HAP-1 (cell line): ENCODE measurements around the gene RUNX1.

Experiments
- DNase-seq, 2 experiments: peaks; one replicate each; pipeline ENCODE4 v3.0.0-alpha.2; 2016 to 2020; ENCODE audit warnings: low spot score in 2 of 2
- H3K27me3 ChIP-seq: fragments of 250-450 bp; sonication (Bioruptor Pico); 2 replicates; pipeline ENCODE4 v1.5.1; 2020; ENCODE audit warnings: low read depth, mild to moderate bottlenecking, moderate library complexity
- H3K36me3 ChIP-seq: fragments of 250-450 bp; sonication (Bioruptor Pico); replicated peaks from 2 replicates; pipeline ENCODE4 v1.5.1; 2020; ENCODE audit warnings: mild to moderate bottlenecking
- H3K4me1 ChIP-seq: fragments of 250-450 bp; sonication (Bioruptor Pico); 2 replicates; pipeline ENCODE4 v1.5.1; 2020; ENCODE audit warnings: mild to moderate bottlenecking
- H3K4me3 ChIP-seq: fragments of 250-450 bp; sonication (Bioruptor Pico); 2 replicates; pipeline ENCODE4 v1.5.1; 2020; ENCODE audit warnings: mild to moderate bottlenecking, moderate library complexity
- H3K9me3 ChIP-seq: fragments of 250-450 bp; sonication (Bioruptor Pico); 2 replicates; pipeline ENCODE4 v1.5.1; 2020; ENCODE audit warnings: mild to moderate bottlenecking, moderate library complexity
- in situ Hi-C: fragments of 300-500 bp; cut with MboI; formaldehyde crosslinking; loops from 3 replicates; pipeline ENCODE4 v1.14.3; 2020; ENCODE audit warnings: low sequenced_read_pairs, inconsistent platforms, mixed read lengths

Gene RUNX1

DNA sequence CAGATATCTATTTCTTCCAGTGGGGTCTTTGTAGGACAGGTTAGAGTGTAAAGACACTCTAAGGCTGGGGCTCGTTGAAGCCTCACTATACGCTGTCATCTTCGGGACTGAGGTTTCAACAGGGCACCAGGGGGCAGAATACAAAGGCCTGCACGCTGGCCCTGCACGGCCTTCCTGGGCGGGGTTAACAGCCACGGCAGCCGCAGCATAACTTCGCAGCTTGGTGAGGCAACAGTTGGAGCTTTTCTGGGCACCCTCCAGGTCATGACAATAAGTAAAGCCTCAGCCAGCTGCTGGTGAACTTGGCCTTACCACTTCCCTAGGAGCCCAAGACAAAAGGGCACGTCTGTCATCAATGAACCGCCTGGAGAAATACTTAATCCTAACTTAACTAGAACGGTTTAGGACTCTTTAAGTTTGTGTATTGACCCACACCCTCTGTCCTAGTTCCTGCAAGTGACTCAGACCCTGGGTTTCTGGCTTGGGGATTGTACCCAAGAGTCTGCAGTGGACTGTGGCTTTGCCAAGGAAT, 2.3 kb upstream of the RUNX1 start:
- Histone ChIP-seq H3K9me3 (no peaks in the 10 kb centered on the region), H3K4me3 (no peak overlapping the region), H3K36me3 (no peaks in the 10 kb centered on the region), H3K27me3 (peaks cover 16% of the 10 kb centered on the region), H3K4me1 (no peaks in the 10 kb centered on the region)
- peak; percentile 39 to 75 for DNase-seq
- in situ Hi-C loops: no loop called here

DNA sequence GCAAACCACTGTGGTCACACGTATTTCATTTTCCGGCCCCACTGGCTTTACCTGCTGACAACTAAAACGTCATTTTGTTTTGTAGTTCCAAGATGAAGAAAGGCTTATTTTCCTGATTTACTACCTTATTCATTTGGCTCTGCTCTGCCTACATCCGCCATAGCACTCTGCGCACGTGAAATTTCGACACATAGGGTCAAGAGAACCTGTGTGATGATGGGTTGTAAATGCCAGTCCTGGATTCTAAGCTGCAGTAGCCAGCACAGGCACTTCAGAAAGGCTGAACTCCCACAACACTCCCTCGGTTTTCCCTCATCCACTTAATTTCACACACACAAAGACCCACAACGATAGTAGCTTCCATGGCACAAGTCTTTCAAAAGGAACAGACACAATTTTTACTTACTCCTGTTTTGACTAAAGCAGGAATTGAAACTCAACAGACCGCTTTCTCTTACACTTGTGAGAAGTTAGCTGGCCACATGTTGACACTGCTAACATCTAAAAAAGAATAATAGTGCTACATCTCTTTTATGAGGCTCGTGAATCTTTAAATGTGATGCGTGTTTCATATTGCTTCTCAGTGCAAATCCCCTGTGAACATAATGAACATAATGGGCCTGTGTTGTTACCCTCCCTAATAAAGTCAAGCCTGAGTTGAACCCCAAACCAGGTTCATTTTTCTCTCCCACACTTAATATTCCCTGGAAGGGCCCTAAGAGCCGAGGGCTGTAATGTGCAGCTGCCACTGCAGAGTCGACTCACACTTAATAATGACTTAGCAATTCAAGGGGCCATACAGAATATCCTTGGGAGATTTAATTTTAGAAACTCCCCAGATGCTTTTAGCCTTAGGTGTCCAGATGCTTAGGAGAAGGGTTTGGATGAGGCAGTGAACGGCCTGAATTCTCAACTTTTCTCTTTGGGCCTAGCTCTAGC, 1.5 kb upstream of the RUNX1 start:
- DNase-seq: no peak
- no peaks in the 10 kb centered on the region for H3K9me3 ChIP-seq
- in situ Hi-C loops: no loop called here
- no peaks in the 10 kb centered on the region for H3K4me1 ChIP-seq
- H3K36me3 ChIP-seq: no peaks in the 10 kb centered on the region
- no peak overlapping the region for H3K4me3 ChIP-seq
- peaks cover 18% of the 10 kb centered on the region for H3K27me3 ChIP-seq

DNA sequence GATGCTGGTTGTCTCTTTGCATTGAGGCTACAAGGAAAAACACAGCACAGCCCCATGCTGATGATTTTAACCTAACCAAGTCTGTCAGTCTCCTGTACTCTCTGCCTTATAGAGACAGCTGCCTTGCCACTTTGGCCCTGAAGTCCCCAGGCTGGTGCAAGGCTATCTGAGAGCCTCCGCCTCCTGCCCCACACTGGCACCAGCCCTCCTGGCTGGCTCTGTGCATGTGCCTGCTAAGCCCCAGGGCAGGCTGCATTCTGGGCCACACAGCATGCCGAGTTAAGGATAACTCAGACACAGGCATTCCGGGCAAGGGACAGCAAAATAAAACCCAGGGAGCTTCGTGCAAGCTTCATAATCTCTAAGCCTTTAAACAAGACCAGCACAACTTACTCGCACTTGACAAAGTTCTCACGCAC, 910 bp downstream of the RUNX1 start:
- H3K4me3 ChIP-seq: no peak overlapping the region
- in situ Hi-C loops: no loop called here
- DNase-seq: no peak
- H3K36me3 ChIP-seq: no peaks in the 10 kb centered on the region
- peaks cover 18% of the 10 kb centered on the region for H3K27me3 ChIP-seq
- no peaks in the 10 kb centered on the region for H3K4me1 ChIP-seq
- no peaks in the 10 kb centered on the region for H3K9me3 ChIP-seq

DNA sequence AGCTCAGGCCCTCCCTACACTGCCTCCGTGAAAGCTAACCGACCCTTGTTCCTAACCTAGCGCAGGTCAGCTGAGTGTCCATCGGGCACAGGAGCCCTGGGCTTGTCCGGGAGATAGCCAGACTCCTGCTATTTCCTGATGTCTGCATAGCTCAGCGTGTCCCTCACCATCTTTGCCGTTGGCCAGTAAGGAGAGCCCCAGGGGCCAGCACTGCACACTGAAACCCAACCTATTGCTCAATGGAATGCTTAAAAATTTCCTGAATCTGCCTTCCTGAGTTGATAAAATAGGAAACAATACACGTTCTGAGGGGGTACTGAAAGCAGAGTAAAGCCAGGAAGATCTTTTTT, 2.2 kb downstream of the RUNX1 start:
- peaks cover 18% of the 10 kb centered on the region for H3K27me3 ChIP-seq
- no peaks in the 10 kb centered on the region for H3K36me3 ChIP-seq
- in situ Hi-C loops: no loop called here
- no peaks in the 10 kb centered on the region for H3K9me3 ChIP-seq
- H3K4me1 ChIP-seq: no peaks in the 10 kb centered on the region
- no peak for DNase-seq
- no peak overlapping the region for H3K4me3 ChIP-seq

DNA sequence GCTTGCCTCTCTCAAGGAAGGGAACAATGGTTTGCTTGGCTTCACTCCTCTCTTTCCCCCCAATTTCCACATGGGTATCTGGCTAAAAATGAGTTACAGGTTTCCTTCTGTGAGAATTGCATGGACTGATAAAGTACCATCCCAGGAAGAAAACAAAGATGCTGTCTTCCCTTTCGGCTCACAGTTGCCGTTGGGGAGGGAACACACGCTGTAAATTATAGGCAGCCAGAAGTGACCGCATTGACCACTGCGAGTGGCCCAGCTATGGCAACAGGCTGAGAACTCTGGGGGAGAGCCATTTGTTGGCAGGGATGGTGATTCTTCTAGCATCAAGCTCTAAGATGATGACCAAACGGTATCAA, 2.9 kb downstream of the RUNX1 start:
- H3K4me3 ChIP-seq: no peak overlapping the region
- in situ Hi-C loops: no loop called here

DNA sequence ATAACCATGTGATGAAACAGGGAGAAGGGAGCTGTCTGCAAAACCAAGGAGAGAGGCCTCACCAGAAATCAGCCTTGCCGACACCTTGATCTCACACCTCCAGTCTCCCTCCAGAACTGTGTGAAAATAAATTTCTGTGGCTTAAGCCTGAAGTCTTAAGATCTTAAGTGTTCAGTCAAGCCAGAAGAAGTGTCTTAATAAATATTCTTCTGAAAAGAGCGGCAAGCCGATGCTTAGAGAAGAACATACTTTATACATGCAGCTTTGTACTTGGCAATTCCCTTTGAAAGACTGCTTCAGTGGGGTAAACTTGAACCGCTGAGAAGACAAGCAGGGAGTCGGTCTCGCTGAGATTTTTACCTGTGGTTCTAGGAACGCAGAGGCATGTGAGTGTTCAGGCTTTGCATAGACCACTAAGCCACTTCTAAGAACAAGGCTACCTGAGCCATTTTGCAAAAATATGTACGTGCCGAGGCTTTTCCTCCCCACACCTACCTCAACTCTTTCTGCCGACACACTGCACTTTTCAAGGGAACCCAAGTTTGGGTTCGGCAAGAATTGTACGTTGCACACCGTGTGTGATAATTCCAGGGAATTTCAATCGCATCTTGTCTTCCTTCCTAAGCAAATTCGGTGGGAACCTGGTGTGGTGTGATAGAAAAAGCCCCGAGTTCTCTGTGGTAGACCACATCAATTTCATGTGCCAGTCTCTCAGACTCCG, 3.4 kb downstream of the RUNX1 start:
- no peak overlapping the region for H3K4me3 ChIP-seq
- H3K4me1 ChIP-seq: no peaks in the 10 kb centered on the region
- in situ Hi-C loops: no loop called here
- no peaks in the 10 kb centered on the region for H3K9me3 ChIP-seq
- DNase-seq: no peak
- H3K27me3 ChIP-seq: peaks cover 18% of the 10 kb centered on the region
- H3K36me3 ChIP-seq: no peaks in the 10 kb centered on the region

More for the DNA sequence above, 2.9 kb downstream of the RUNX1 start:
- no peaks in the 10 kb centered on the region for H3K9me3 ChIP-seq
- H3K36me3 ChIP-seq: no peaks in the 10 kb centered on the region
- H3K4me1 ChIP-seq: no peaks in the 10 kb centered on the region
- no peak for DNase-seq
- peaks cover 18% of the 10 kb centered on the region for H3K27me3 ChIP-seq

DNA sequence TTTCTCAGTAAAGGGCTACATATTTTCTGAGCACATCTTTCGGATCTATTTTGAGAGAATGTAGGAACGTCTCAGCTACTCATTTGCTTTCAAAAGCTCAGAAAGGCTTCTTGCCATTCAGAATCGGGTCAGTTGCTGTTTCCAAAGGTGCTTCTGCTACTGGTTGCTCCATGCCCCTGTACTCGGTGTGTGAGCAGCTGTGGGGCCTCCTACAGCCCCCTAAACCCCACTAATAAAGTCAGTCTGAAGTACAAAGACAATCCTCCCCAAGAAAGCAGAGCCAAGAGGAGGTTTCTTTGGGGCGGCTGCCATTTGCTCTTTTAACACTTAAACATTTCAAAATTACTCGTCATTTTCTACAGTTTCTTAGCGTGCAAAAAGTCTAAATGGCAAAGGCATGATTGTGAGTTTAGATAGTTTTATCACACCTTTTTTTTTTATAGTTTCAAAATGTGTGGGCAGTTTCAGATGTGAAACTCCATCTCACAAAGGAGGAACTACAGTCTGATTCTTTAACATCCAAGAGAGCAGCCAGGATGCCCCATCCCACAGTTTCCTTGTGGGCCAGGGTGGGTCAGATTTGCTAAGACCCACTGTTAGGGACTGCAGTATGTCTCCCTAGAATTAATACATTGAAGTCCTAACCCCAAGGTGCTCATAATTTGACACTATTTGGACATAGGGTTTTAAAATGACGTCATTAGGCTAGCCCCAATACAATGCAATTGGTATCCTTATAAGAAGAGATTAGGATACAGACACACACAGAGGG, 4.1 kb downstream of the RUNX1 start:
- H3K4me1 ChIP-seq: no peaks in the 10 kb centered on the region
- H3K9me3 ChIP-seq: no peaks in the 10 kb centered on the region
- peaks cover 18% of the 10 kb centered on the region for H3K27me3 ChIP-seq
- no peak for DNase-seq
- in situ Hi-C loops: no loop called here
- H3K4me3 ChIP-seq: no peak overlapping the region
- no peaks in the 10 kb centered on the region for H3K36me3 ChIP-seq

DNA sequence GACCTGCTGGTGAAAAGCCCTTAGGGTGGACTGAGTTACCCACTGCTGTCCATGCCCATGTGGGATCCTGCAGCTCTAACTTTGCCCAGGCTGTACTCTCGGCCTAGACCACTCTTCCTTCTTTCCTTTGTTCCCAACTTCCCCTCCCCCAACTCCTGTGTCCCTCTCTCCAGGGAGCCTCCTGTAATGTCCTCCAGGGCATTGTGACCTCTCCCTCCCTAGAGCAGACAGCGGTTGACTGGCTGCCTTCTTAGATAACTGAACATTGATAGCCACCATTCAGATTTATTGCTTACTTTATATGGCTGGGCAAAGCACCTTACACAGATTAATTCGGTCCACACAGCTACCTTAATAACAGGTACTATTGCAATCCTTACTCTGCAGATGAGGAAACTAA, 5.0 kb downstream of the RUNX1 start:
- Histone ChIP-seq H3K4me1 (no peaks in the 10 kb centered on the region), H3K27me3 (peaks cover 18% of the 10 kb centered on the region), H3K9me3 (no peaks in the 10 kb centered on the region), H3K36me3 (no peaks in the 10 kb centered on the region), H3K4me3 (no peak overlapping the region)
- in situ Hi-C loops: no loop called here
- no peak for DNase-seq

DNA sequence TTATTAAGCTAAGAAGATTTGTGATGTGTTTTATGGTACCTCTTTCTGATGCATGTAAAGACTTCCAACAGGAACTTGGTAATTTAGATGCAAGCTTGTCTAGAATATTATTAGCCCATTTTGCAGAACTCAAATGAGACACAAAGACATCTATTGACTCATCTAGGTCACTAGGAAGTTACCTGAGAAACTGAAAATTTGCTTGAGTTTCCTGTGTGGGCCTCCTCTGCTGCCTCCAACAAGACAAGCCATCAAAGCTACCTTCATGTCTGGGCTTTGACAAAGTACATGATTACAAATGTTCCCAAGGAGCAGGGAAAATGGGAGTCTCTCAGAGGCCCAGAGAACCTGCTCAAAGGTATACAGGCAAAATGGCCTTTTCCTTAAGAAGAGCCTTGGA, 5.6 kb downstream of the RUNX1 start:
- in situ Hi-C loops: no loop called here
- H3K4me1 ChIP-seq: no peaks in the 10 kb centered on the region
- peaks cover 18% of the 10 kb centered on the region for H3K27me3 ChIP-seq
- DNase-seq: no peak
- H3K36me3 ChIP-seq: no peaks in the 10 kb centered on the region
- H3K4me3 ChIP-seq: no peak overlapping the region
- no peaks in the 10 kb centered on the region for H3K9me3 ChIP-seq

DNA sequence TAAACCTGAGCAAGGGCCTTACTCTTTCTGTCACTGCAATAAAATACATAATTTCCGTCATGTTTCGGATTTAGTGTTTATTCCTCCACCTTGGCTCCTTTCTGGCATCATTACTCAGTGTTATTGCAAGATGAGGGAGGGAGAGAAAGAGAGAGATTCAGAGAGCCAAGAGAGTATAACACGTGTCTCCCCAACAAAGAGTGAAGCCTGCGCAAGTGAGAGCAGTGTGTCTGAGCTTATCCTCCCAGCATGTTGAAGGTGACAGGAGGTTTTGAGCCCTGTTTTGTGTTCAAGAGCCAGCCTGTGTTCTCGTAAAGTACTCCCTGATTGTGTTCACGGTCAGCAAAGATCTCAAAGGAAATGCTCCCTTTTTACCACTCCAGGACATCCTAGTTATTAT, 6.3 kb downstream of the RUNX1 start:
- Histone ChIP-seq H3K4me3 (no peak overlapping the region), H3K27me3 (peaks cover 15% of the 10 kb centered on the region), H3K9me3 (no peaks in the 10 kb centered on the region), H3K4me1 (no peaks in the 10 kb centered on the region), H3K36me3 (no peaks in the 10 kb centered on the region)
- in situ Hi-C loops: no loop called here
- no peak for DNase-seq

DNA sequence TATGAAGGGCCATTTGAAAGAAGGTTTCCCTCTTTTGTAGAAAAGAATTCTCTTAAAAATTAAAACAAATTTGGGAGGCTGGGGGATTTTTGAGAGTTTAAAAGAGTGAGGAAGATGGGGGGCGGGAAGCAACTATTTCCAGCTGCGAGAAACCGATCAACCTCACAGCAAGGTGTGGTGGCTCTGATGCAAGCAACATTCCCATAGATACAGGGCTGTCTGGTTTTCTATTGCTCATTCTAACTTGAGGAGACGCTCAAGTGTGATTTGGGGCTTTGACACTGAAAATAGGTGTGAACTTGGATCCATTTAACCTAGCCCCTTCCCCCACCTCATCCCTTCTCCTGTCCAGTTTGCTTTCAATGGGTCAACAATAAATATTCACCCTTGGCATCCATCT, 7.2 kb downstream of the RUNX1 start:
- no peaks in the 10 kb centered on the region for H3K36me3 ChIP-seq
- peaks cover 7% of the 10 kb centered on the region for H3K27me3 ChIP-seq
- H3K4me3 ChIP-seq: no peak overlapping the region
- DNase-seq: no peak
- H3K9me3 ChIP-seq: no peaks in the 10 kb centered on the region
- in situ Hi-C loops: no loop called here
- H3K4me1 ChIP-seq: no peaks in the 10 kb centered on the region

DNA sequence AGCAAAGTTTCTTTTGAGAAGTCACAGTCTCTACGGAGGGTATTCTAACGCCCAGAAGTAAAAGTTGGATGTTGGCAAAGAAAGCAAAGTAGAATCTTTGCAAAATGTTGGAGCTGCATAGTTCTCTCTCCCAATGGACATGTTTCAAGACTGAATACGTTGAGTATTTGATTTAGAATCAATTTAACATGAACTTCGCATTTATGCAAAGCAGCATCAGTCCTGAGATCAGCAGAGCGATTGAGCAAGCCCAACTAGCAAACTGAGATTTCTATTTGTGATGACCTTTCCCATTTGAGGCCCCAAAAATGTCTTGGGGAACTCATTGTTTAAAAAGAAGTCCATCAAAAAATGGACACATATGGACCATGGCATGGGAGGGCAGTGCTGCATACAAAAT, 8.0 kb downstream of the RUNX1 start:
- Histone ChIP-seq H3K27me3 (no peaks in the 10 kb centered on the region; the same call in 1 of the 2 replicates), H3K4me1 (no peaks in the 10 kb centered on the region), H3K36me3 (no peaks in the 10 kb centered on the region), H3K4me3 (no peak overlapping the region), H3K9me3 (no peaks in the 10 kb centered on the region)
- in situ Hi-C loops: no loop called here
- DNase-seq: no peak

DNA sequence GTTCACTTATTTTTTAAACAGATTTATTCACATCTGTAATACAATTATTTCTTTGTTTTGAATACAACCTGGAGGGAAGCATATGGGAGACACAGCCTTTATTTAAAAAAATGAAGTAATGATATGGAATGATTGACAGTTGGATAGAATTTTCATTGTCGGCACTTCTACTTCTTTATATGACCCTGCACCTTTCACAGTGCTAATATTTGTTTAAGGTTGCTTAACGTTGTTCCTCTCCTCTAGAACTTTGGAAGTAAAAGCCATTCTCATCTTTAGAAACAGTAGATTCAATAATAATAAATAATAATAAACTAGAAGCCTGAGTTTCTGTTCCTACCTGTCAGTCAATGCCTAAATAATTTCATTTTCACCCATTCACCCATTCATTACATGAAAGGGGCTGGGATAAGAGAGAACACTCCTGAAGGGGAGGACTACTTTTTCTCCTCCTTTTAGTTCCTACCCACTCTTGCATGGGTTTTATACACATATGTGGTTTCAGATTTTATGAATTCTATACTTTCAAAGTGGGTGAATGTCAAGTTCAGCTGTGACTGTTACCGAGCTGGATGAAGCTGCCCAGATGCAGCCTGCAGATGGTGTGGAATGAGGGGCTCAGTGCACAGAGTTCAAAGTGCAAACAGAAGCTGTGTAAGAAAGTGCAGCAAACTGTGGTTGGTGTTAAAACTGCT, 9.4 kb downstream of the RUNX1 start:
- in situ Hi-C loops: no loop called here
- Histone ChIP-seq H3K27me3 (no peaks in the 10 kb centered on the region), H3K4me3 (no peak overlapping the region), H3K9me3 (no peaks in the 10 kb centered on the region), H3K4me1 (no peaks in the 10 kb centered on the region), H3K36me3 (no peaks in the 10 kb centered on the region)
- no peak for DNase-seq
